PC-3 (cell line): ENCODE results near the gene FUBP1. TPM values are rescaled to one million over a fixed set of nuclear protein-coding genes. Genes with fewer than 3 reads are reported as not detected.
A peak's percentile ranks its signal among the peaks of the same experiment; 100 is the strongest.

Experiments
- ATAC-seq: fragments of 200-7000 bp; cut with Tn5 transposase; 2 replicates; pipeline ENCODE4 v1.9.1; 2020; ENCODE audit warnings: mild to moderate bottlenecking, moderate library complexity
- BruUV-seq: library from RNA; stranded (reverse); fragments of 400-500 nt; replicated peaks from 2 replicates; lab custom pipeline; 2021; lab: Mats Ljungman, UMichigan
- CTCF ChIA-PET: fragments of 300-600 bp; sonication (Branson Sonifier 250); formaldehyde crosslinking; loops from one replicate; lab custom pipeline; 2022; ENCODE audit warnings: antibody characterized with exemption; lab: Charles Lee
- POLR2A ChIA-PET: fragments of 300-600 bp; sonication (Branson Sonifier 250); formaldehyde crosslinking; loops from one replicate; lab custom pipeline; 2022; ENCODE audit warnings: antibody characterized with exemption; ENCODE audit not compliant: unreplicated experiment; lab: Charles Lee
- DNase-seq: peaks from one replicate; pipeline ENCODE4 v3.0.0-alpha.2; 2015
- H2AFZ ChIP-seq: fragments of 300-600 bp; sonication (generic); 2 replicates; pipeline ENCODE4 v1.6.0; 2016; ENCODE audit warnings: antibody characterized with exemption, low read length
- H3F3A ChIP-seq: fragments of 300-600 bp; sonication (generic); one replicate; pipeline ENCODE4 v1.6.0; 2017; ENCODE audit warnings: antibody characterized with exemption, low read length, control low read depth, mild to moderate bottlenecking; ENCODE audit not compliant: unreplicated experiment
- H3K27ac ChIP-seq: fragments of 300-600 bp; sonication (generic); 2 replicates; pipeline ENCODE4 v1.5.1; 2016; ENCODE audit warnings: mild to moderate bottlenecking, low read length
- H3K27me3 ChIP-seq: fragments of 300-600 bp; sonication (generic); 2 replicates; pipeline ENCODE4 v1.6.1; 2016; ENCODE audit warnings: low read length, mixed read lengths
- H3K36me3 ChIP-seq: fragments of 300-600 bp; sonication (generic); 2 replicates; pipeline ENCODE4 v1.6.1; 2016; ENCODE audit warnings: low read depth, mixed run types, low read length, mixed read lengths
- H3K4me1 ChIP-seq: fragments of 300-600 bp; sonication (generic); 2 replicates; pipeline ENCODE4 v1.5.1; 2016; ENCODE audit warnings: low read length; ENCODE audit not compliant: insufficient read depth
- H3K4me2 ChIP-seq: fragments of 300-600 bp; sonication (generic); 2 replicates; pipeline ENCODE4 v1.6.0; 2016; ENCODE audit warnings: low read length
- H3K4me3 ChIP-seq: fragments of 300-600 bp; sonication (generic); 2 replicates; pipeline ENCODE4 v1.5.1; 2016; ENCODE audit warnings: mild to moderate bottlenecking, low read length, mixed read lengths
- H3K79me2 ChIP-seq: fragments of 300-600 bp; sonication (generic); 2 replicates; pipeline ENCODE4 v1.6.1; 2017; ENCODE audit warnings: low read length, mixed read lengths
- H3K9ac ChIP-seq: fragments of 300-600 bp; sonication (generic); 2 replicates; pipeline ENCODE4 v1.6.0; 2016; ENCODE audit warnings: mild to moderate bottlenecking, low read length
- H3K9me2 ChIP-seq: fragments of 300-600 bp; sonication (generic); replicated peaks from 2 replicates; pipeline ENCODE4 v1.6.1; 2016; ENCODE audit warnings: mixed run types, low read length, mixed read lengths
- H3K9me3 ChIP-seq: fragments of 300-600 bp; sonication (generic); 2 replicates; pipeline ENCODE4 v1.6.1; 2016; ENCODE audit warnings: low read length, mixed read lengths
- H4K20me1 ChIP-seq: fragments of 300-600 bp; sonication (generic); 2 replicates; pipeline ENCODE4 v1.6.1; 2016; ENCODE audit warnings: low read length, mixed read lengths
- CTCF ChIP-seq: fragments of 300-600 bp; sonication (generic); conservative IDR thresholded peaks from 2 replicates; pipeline ENCODE4 v1.5.1; 2017; ENCODE audit warnings: antibody characterized with exemption, low read depth, mild to moderate bottlenecking, low read length
- EZH2 ChIP-seq: fragments of 300-600 bp; sonication (generic); IDR thresholded peaks from one replicate; pipeline ENCODE4 v1.6.1; 2017; ENCODE audit warnings: antibody characterized with exemption, mild to moderate bottlenecking, low read length; ENCODE audit not compliant: unreplicated experiment
- EZH2phosphoT487 ChIP-seq: fragments of 300-600 bp; sonication (generic); IDR thresholded peaks from 2 replicates; pipeline ENCODE4 v1.6.1; 2018; ENCODE audit warnings: mild to moderate bottlenecking, antibody characterized with exemption, low read length, borderline replicate concordance
- intact Hi-C: fragments of 100-400 bp; cut with micrococcal nuclease; formaldehyde crosslinking; loops from 2 replicates; pipeline ENCODE4 v1.9.0; 2023
- total RNA-seq: library from RNA; depleted of rRNA; stranded (reverse); fragments of >200 nt; gene quantifications from 2 replicates; pipeline ENCODE4 v1.2.3, GENCODE V29; 2014

The FUBP1 gene
- total RNA-seq, 1 experiment from 2014 or later: 81.5 TPM

GRCh38 chr1:78004719-78005447 is 26.0 kb upstream of the FUBP1 start, which contains the start of gene DNAJB4:
TSS of gene DNAJB4 (plus strand) at chr1:78004939. CDS start at chr1:78005111, 172 bp downstream.
- TF ChIP-seq EZH2phosphoT487 (no peak), EZH2 (no peak), CTCF (no peak)
- no peaks in the 10 kb centered on the region for H3K9me3 ChIP-seq
- H3K4me3 ChIP-seq: peak within 1 kb of the TSS; percentile 84
- H3K27ac ChIP-seq: peak within 1 kb of the TSS; percentile 92
- peak within 1 kb of the TSS; percentile 84 for H3K9ac ChIP-seq
- peak within 1 kb of the TSS; percentile 91 for H3K4me2 ChIP-seq
- POLR2A ChIA-PET: interaction anchor here (0.5 to 2.0 kb wide), 13 partner anchors 19 to 1150 kb away, joined by 3 to 24 read pairs (median 4); partner anchors contain the start of genes FUBP1 and IFI44L
- no peaks in the 10 kb centered on the region for H4K20me1 ChIP-seq
- H3K79me2 ChIP-seq: peaks cover 46% of the 10 kb centered on the region
- ATAC-seq (peak; percentile 95), DNase-seq (peak; percentile 95)
- H3K36me3 ChIP-seq: no peaks in the 10 kb centered on the region
- CTCF ChIA-PET: interaction anchor here (0.6 to 2.2 kb wide), 5 partner anchors 26 to 439 kb away, joined by 3 to 22 read pairs (median 5); partner anchors contain the start of gene FUBP1
- H3K9me2 ChIP-seq: no peaks in the 10 kb centered on the region
- peak within 1 kb of the TSS; percentile 75 for H2AFZ ChIP-seq
- H3K4me1 ChIP-seq: peaks cover 36% of the 10 kb centered on the region
- no peaks in the 10 kb centered on the region for H3F3A ChIP-seq
- TSS peak; percentile 69 for BruUV-seq
- H3K27me3 ChIP-seq: no peaks in the 10 kb centered on the region
- intact Hi-C loops: loop anchor here (1.0 to 2.0 kb wide), 4 partner anchors 26 to 109 kb away; partner anchors contain the start of gene FUBP1

GRCh38 chr1:78003882-78004718 is 25.2 kb upstream of the FUBP1 start:
- ATAC-seq (peak; percentile 71), DNase-seq (peak; percentile 84)
- Histone ChIP-seq H3K4me3 (peak overlapping the region; percentile 84), H3K9me3 (no peaks in the 10 kb centered on the region), H3K9me2 (no peaks in the 10 kb centered on the region), H2AFZ (peak overlapping the region; percentile 75), H3K27me3 (no peaks in the 10 kb centered on the region), H3K27ac (peak overlapping the region; percentile 92), H3K4me1 (peaks cover 43% of the 10 kb centered on the region), H3K36me3 (no peaks in the 10 kb centered on the region), H3K4me2 (peak overlapping the region; percentile 91), H4K20me1 (no peaks in the 10 kb centered on the region), H3K79me2 (peaks cover 38% of the 10 kb centered on the region), H3K9ac (peak overlapping the region; percentile 84), H3F3A (no peaks in the 10 kb centered on the region)
- TF ChIP-seq EZH2phosphoT487 (no peak), CTCF (no peak), EZH2 (no peak)
- POLR2A ChIA-PET: interaction anchor here (0.5 to 2.0 kb wide), 17 partner anchors 12 to 1226 kb away, joined by 3 to 24 read pairs (median 4); partner anchors contain the start of genes FUBP1 and IFI44L
- intact Hi-C loops: loop anchor here (1.0 to 2.0 kb wide), 4 partner anchors 25 to 110 kb away; partner anchors contain the start of gene FUBP1
- TSS peak; percentile 100 for BruUV-seq
- CTCF ChIA-PET: interaction anchor here (0.6 to 2.2 kb wide), 5 partner anchors 25 to 439 kb away, joined by 3 to 22 read pairs (median 5); partner anchors contain the start of gene FUBP1
